H1 (cell line): ENCODE data around the gene SLC13A3.

Experiments used
- CHD1 ChIP-seq: IDR thresholded peaks from 2 replicates; pipeline ENCODE4 v1.6.1; 2012; ENCODE audit warnings: low read depth, low read length, improper control_type of control experiment
- RAD21 ChIP-seq, 2 experiments: IDR thresholded peaks in 1 of 2; conservative IDR thresholded peaks in 1 of 2; 2 replicates each; pipeline ENCODE4 v1.6.1; 2011; ENCODE audit warnings: low read depth in 2 of 2, low read length in 2 of 2, improper control_type of control experiment in 1 of 2, inconsistent platforms in 1 of 2, mild to moderate bottlenecking in 1 of 2, moderate library complexity in 1 of 2

GRCh38 chr20:46649965-46650542 lies 1.2 kb downstream of the SLC13A3 start:
- TF ChIP-seq RAD21 (IDR thresholded peaks at IDR 0.05 in 1 of 2, conservative IDR thresholded peaks at IDR 0.05 in 1 of 2; ENCODE audit: low read depth in 2 of 2, low read length in 2 of 2) (no peak), CHD1 (no peak)
